HG02870 (cell line): ENCODE data around the gene XKR3.
"Not testable (repeated sequence)": the region's sequence is repeated elsewhere in the genome, so short reads cannot be mapped to it uniquely, and the experiment has no call there.

ENCODE experiments used
- ATAC-seq: cut with Tn5 transposase; IDR thresholded peaks from one replicate; pipeline ENCODE4 v1.9.1; 2021; ENCODE audit warnings: mild to moderate bottlenecking, moderate library complexity; ENCODE audit not compliant: unreplicated experiment

Gene XKR3

DNA sequence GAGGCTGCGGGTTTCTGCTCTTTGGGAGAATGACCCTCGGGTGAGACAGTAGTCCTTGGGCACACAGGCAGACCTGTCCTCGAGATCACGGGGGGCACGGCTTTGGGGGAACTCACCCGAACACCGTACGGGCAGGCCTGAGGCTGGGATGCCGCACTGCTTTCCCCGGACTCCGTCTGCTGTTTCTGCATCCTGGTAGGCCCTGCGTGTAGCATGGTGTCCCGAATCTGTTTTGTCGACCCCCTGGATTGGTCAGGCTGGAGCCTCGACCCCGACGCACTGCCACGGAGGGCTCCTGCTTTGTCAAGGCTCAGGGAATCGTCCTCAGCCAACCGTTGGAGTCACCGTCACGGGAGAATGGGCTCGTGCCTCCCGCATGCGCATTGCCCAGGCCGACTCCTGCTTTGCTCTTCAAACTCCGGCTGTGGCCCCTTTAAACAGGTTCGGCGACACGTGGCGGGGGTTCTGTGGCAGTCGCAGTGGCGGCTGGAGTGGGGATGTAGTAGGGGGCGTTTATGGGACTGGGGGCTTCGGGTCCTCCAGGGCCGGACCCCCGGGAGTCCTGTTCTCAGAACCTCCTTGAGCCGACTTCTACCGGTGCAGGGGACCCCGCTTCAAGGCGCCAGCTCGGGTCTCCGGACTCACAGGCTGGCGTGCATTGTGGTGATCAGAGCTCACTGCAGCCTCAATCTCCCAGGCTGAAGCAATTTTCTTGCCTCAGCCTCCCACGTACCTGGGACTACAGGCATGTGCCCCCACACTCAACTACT is 76.9 kb downstream of the XKR3 start:
- not testable (repeated sequence) for ATAC-seq

DNA sequence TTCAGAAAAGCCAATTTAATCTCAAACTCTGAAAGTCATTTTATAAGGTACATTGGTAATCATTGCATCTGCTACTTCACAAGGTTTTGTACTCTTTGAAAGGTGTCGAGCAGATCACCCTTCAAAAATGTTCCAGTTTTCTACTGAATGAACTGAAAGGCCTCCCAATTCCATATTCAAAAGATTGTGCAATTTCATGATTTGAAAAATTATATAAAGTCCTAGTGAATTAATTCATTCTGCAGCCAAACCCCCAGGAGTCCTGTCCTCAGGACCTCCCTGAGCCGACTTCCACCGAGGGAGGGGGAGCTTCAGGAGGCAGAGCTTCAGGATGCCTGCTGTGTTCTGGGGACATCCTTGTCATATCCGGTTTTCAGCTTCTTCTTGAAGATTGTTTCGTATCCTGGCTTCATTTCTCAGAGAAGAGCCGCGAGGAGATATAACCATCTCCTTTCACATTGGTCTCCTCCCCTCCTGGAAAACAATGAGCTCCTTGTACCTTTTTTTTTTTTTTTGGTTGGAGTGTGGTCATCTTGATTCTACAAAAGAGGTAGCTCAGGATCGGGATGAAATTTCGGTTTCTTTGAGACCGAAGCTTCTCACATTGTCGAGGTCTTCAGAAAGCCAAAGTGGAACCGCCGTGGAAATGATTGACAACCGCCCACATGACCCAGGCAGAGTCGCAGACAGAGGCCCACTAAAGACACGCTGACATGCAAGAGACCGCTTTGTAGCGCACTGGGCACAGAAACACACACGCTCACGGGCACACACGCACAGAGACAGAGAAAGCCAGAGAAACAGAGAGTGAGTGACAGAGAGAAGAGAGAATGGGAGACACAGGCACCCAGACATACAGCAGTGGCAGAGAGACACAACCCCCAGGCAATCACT is 77.7 kb downstream of the XKR3 start:
- not testable (repeated sequence) for ATAC-seq

DNA sequence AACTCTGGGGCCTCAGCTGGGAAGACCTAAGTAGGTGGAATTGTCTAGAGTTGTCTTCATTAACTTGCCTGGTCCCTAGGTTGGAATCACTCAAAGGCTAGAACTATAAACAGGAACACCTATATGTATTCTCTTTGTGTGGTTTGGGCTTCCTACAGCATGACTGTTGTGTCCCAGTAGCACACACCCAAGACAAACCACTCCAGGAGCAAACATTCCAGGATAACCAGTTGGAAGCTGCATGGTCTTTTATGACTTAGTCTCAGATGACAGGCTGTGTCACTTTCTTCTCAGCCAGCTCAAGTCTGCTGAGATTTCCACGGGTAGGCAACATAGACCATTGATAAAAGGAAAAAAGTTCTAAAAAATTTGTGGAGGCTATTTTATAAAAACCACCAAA is 90.9 kb downstream of the XKR3 start:
- not testable (repeated sequence) for ATAC-seq
